Measurements from ENCODE around the gene TMA7.

- TF ChIP-seq CTCF (IDR thresholded peaks at IDR 0.05) = no peak
- no peak for TF ChIP-seq POLR2A (IDR thresholded peaks at IDR 0.05)
These were observed 25.1 kb downstream of the TMA7 start for GRCh38 chr3:48465237-48465530.

Data from heart left ventricle (tissue), 13 donors.